ENCODE data around the gene WDR27.

The WDR27 gene

DNA sequence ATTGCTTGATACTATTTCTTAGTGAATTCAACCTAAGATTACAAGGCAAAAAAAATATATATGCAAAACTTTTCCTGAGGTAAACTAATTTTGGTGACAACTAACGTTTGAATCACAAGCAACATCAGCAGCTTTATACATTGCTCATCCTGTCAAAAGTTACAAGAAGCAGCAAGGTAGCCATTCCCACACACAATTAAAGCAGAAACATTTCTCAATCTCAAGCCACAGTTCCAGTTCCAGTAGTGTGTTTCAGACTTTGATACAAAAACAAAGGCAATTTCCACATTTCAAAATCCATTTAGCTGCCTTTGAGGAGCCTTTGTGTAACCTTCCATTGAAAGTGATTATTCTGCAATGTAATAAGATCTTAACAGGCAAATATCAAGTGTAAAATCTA lies 191.0 kb downstream of the WDR27 start:
- no peak for DNase-seq (ENCODE audit: low read depth)
- TF ChIP-seq MYC (IDR thresholded peaks at IDR 0.05; ENCODE audit: low read depth, low read length) (no peak), POLR2A (IDR thresholded peaks at IDR 0.05; ENCODE audit: extremely low read depth, insufficient read length) (no peak)
- TF ChIP-seq, protein P1, sequence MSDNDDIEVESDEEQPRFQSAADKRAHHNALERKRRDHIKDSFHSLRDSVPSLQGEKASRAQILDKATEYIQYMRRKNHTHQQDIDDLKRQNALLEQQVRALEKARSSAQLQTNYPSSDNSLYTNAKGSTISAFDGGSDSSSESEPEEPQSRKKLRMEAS (IDR thresholded peaks at IDR 0.05; ENCODE audit: low read depth, low read length) = no peak
- TF ChIP-seq, protein P2, sequence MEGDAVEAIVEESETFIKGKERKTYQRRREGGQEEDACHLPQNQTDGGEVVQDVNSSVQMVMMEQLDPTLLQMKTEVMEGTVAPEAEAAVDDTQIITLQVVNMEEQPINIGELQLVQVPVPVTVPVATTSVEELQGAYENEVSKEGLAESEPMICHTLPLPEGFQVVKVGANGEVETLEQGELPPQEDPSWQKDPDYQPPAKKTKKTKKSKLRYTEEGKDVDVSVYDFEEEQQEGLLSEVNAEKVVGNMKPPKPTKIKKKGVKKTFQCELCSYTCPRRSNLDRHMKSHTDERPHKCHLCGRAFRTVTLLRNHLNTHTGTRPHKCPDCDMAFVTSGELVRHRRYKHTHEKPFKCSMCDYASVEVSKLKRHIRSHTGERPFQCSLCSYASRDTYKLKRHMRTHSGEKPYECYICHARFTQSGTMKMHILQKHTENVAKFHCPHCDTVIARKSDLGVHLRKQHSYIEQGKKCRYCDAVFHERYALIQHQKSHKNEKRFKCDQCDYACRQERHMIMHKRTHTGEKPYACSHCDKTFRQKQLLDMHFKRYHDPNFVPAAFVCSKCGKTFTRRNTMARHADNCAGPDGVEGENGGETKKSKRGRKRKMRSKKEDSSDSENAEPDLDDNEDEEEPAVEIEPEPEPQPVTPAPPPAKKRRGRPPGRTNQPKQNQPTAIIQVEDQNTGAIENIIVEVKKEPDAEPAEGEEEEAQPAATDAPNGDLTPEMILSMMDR (IDR thresholded peaks at IDR 0.05; ENCODE audit: low read depth, low read length) = no peak
- H3K4me3 ChIP-seq (ENCODE audit: low read depth, low read length) = no peak overlapping the region

DNA sequence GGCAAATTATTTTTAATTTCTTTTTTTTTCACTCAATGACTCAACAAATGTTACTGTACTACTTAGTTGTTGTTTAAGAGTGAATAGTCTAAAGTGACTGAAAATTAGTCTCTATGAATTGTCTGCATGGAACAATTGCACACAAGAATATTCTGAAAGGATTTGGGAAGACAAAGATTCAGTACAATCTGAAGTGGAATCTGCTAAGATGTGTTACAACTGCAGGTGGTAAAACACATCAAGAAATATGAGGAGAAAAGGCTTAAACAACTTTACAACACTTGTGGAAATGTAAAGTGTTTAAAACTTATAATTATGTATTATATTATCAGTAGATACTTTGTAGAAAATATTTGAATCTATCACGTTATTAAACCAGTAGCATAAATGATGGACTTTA lies 193.4 kb downstream of the WDR27 start:
- no peak for TF ChIP-seq MYC (IDR thresholded peaks at IDR 0.05; ENCODE audit: low read depth, low read length)
- TF ChIP-seq, protein P2 (IDR thresholded peaks at IDR 0.05; ENCODE audit: low read depth, low read length) = no peak
- TF ChIP-seq, protein P1 (IDR thresholded peaks at IDR 0.05; ENCODE audit: low read depth, low read length) = no peak
- no peak for TF ChIP-seq POLR2A (IDR thresholded peaks at IDR 0.05; ENCODE audit: extremely low read depth, insufficient read length)
- DNase-seq (ENCODE audit: low read depth) = no peak
- H3K4me3 ChIP-seq (ENCODE audit: low read depth, low read length) = no peak overlapping the region

DNA sequence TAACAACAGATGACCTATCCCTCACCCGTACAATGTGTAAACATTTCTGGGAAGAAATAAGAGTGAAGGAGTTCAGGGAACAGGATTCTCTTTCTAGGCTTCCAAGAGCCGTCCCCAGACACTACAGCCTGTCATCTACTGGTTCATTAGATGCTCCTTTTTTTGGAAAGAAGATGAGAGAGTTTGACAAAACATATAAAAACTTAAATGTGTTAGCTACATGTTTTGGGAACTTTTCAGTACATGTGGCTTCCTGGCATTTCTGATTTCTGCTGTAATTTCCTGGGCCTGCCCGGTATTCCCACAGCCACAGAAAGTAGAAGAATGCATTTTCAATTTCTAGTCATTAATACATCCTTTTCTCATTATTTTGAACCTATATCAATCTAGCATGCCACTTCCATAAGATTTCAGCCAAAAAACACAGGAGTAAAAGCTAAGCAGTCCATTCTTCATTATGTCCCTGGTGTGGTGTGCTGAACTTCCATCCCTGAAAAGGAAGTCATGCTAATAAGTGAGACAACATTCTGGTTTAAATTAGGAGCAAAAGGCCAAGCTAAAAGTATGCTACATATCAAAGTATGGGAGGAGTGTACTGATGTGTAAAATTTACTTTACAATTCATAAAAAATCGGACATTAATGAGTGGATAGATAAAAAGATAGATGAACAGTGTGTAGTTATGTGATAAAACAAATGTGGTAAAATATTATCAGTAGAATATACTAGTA lies 198.2 kb downstream of the WDR27 start:
- DNase-seq (ENCODE audit: low read depth) = no peak
- H3K4me3 ChIP-seq (ENCODE audit: low read depth, low read length) = no peak overlapping the region
- TF ChIP-seq MYC (IDR thresholded peaks at IDR 0.05; ENCODE audit: low read depth, low read length) = no peak
- no peak for TF ChIP-seq POLR2A (IDR thresholded peaks at IDR 0.05; ENCODE audit: extremely low read depth, insufficient read length)
- TF ChIP-seq, protein P2 (IDR thresholded peaks at IDR 0.05; ENCODE audit: low read depth, low read length) = no peak
- TF ChIP-seq, protein P1 (IDR thresholded peaks at IDR 0.05; ENCODE audit: low read depth, low read length) = no peak

DNA sequence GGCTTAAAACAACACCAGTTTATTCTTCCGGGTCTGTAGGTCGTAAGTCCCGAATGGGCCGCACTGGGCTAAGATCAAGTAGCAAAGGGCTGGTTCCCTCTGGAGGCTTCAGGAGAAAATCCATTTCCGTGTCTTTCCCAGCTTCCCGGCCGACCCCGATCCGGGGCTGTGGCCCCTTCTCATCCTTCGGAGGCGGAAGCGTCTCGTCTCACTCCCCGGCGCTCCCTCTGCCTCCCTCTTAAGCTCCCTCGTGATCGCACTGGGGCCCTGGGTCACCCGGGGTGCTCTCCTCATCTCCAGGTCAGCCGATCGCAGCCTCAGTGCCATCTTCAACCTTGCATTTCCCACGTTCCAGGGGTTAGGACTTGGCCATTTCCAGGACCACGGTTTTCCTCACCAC lies 199.4 kb downstream of the WDR27 start:
- no peak overlapping the region for H3K4me3 ChIP-seq (ENCODE audit: low read depth, low read length)
- no peak for DNase-seq (ENCODE audit: low read depth)
- TF ChIP-seq, protein P1 (IDR thresholded peaks at IDR 0.05; ENCODE audit: low read depth, low read length) = no peak
- TF ChIP-seq MYC (IDR thresholded peaks at IDR 0.05; ENCODE audit: low read depth, low read length) = no peak
- TF ChIP-seq POLR2A (IDR thresholded peaks at IDR 0.05; ENCODE audit: extremely low read depth, insufficient read length) = no peak
- TF ChIP-seq, protein P2 (IDR thresholded peaks at IDR 0.05; ENCODE audit: low read depth, low read length) = no peak

DNA sequence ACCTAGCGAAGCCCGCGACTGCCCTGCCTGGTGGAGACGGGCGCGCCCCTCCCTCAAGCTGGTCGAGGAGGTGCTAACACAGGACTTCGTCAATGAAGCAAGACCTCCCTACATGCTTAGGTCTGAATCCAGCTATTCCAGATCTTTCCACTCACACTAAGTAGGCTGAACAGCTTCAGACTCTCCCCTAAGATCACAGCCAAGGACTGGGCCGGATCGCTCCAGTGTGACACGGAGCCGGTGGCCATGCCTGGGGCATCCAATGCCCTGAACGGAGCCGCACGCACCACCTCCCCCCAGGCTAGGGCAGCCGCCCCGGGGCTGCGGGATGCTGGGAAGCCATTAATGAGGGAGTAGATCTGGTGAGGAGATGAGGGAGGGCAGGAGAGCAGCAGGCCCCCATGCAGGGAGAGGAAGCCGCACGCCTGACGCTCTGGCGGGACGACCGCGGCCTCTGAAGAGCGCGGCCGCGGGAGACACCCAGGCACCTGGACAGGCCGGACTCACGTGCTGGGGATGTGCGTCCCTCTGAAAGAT lies 200.0 kb downstream of the WDR27 start:
- TF ChIP-seq MYC (IDR thresholded peaks at IDR 0.05; ENCODE audit: low read depth, low read length) (no peak), POLR2A (IDR thresholded peaks at IDR 0.05; ENCODE audit: extremely low read depth, insufficient read length) (no peak)
- TF ChIP-seq, protein P1 (IDR thresholded peaks at IDR 0.05; ENCODE audit: low read depth, low read length) = no peak
- TF ChIP-seq, protein P2 (IDR thresholded peaks at IDR 0.05; ENCODE audit: low read depth, low read length) = no peak
- DNase-seq (ENCODE audit: low read depth) = no peak
- H3K4me3 ChIP-seq (ENCODE audit: low read depth, low read length) = no peak overlapping the region
